GM11168 (cell line): Measurements from ENCODE around the gene CXCR4.

ENCODE experiments used
- in situ Hi-C: fragments of 300-500 bp; cut with MboI; formaldehyde crosslinking; loops from one replicate; pipeline ENCODE4 v1.12.0; 2022; ENCODE audit warnings: low sequenced_read_pairs; ENCODE audit not compliant: unreplicated experiment

Gene CXCR4

DNA sequence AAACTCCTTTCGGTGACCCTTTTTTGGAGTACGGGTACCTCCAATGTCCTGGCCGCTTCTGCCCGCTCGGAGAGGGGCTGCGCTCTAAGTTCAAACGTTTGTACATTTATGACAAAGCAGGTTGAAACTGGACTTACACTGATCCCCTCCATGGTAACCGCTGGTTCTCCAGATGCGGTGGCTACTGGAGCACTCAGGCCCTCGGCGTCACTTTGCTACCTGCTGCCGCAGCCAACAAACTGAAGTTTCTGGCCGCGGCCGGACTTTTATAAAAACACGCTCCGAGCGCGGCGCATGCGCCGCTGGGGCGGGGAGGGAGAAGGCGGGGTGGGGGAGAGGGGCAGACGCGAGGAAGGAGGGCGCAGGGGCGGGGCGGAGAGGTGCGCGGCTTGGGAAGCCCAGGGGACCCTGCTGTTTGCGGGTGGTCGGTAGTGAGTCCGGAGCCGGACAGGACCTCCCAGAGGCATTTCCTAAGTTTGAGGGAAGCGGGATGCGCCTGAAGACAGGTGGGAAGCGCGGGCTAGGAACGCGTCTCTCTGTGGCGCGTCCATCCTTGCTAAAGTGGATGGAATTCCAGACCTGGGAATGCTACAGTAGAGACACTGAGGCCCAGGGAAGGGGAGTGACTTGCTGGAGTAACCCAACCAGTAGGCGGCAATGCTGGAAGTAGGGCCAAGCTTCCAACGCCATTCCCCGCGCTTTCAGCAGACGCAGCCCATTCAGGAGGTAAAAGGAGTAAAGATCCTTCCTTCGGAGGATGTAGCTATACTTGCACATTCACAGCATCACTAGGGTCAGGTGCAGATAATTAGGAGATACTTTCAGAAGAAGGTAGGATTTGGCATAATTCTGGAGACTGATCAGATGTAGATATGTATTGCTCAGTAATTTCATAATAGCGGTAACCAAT is at the start of gene CXCR4:
Gene CXCR4 (minus strand): TSS at position 241 of the 910 bp plus-strand sequence. CDS start 89 bp downstream, at position 152.
- in situ Hi-C loops = loop anchor here (5.0 kb wide), 1 partner anchor 206 kb away; no protein-coding TSS in a partner anchor

DNA sequence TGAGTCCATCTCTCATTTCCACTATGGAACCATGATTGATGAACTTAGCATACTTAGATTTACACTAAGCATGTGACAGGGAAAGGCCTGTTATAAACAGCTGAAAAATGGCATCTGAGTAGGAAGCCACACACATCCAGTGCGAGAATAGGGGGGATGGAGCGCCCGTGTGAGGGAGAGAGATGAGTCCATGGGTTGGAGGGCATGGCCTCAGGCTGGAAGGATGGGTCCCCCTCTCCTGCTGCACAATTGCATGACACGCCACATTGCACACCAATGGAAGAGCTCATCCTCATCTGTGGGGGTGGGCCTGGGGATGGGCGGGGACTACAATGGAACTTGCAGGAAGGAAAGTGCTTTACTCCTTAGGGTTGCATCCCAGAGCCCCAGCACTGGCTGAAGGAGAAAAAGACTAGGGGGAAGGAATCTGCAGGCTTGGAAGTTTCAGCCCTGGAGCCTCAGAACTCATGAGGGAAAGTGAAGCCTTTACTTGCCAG is 46.4 kb upstream of the CXCR4 start:
- in situ Hi-C loops = no loop called here

DNA sequence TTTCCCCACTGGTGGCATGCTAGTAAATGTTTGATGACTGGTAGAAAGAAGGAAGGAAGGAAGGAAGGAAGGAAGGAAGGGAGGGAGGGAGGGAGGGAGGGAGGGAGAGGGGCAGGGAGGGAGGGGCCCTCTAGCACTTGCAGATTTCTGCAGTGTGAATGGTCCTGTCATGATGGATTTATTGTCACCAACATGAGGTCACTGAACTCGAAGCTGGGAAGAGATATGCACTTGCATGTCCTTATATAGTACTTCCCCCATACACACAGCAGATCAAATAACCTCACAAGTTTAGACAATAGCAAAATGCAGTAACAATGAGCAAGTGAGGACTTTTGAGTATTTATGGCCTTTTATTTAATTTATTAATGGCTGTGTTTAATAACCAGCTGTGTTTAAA is 44.5 kb upstream of the CXCR4 start:
- in situ Hi-C loops = no loop called here

DNA sequence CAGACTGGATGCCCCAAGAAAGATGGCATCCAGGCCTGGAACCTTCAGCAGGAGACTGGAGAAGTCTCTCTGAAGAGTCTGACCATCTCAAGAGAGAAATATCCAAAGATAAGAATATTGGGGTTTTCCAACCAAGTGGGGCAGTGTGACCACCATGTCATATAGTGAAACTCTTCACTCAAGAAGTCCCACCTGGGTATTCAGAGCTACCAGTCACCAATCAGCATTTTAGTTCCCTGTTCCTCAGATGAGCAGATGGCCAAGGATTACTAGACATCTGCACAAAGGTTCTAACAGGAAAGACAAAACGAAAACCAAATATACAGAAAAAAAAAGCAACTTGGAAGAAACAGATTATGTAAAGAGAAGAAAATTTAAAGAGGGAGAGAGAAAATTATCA is 38.5 kb upstream of the CXCR4 start:
- in situ Hi-C loops = no loop called here

DNA sequence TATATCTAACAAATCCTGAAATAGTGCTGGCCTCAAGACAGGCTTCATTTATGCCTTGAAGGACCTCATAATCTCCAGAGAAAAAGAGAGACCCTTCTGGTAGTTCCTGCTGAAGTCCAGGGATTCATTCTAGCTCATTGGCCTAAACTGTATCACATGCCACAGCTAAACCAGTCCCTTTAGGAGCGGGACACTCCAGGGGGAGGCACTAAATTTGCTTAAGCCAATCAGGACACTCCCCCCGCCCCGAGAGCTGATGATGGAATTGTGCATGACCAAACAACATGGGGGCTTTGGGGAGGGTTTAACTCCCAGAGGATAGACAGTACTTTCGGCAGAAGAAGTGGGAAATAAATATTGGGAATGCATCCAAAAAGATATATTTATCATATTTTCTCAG is 36.4 kb upstream of the CXCR4 start:
- in situ Hi-C loops = no loop called here

DNA sequence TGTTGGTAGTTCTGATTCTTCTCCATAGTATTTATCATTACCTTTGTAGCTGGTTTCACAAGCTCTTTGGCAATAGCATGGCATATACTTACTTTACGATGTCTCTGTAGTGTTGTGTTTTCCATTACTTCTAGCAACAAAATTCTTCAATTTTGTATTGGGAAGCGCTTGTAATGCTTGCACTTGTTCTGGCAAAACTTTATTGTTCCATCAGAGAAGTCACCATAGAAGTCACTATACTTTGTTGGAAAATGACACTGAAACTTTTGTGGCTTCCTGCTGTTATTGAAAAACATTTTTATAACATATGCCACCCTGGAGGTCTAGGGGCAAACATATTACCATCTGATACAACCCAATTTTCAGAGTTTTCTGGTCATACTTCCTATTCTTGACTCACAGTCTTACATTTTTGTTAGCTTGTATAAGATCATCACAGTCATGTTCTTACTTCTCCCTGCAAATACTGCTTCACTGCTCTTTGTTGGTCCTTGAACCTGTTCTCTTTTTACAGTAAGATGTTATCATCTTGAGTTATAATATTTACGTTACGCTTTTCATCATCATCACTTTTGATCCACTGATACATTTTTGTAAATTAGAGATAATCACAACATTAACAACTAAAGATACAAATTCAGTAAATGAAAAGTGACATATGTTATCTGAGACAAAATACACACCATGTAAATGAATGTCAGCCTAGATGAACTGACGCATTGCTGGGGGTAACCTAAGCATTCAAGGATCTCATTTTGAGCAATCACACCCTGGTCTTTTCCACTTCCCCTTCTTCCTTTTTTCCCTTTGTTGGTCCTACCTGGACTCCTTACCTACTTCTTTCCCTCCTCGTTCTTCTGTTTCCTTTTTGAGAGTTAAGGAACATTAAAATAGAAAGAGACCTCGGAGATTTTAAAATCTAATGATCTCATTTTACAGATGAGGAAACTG is 33.3 kb upstream of the CXCR4 start:
- in situ Hi-C loops = no loop called here

DNA sequence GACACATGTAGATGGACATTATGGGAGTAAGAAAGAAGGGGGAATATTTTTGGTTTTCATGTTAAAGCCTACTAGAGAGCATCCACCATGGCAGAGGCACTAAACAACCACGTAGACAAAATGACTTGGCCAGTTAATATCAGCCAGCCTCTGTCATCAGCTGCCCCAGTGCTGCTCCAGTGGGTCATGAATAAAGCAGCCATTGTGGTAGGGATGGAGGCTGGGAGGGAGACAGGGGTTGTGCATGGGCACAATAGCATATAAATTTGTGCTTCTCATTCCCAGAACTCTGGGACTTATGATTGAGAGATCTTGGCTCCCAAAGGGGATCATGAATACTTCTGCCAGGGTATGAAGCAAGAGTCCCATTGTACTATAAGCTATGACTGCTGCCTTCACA is 31.1 kb upstream of the CXCR4 start:
- in situ Hi-C loops = no loop called here

DNA sequence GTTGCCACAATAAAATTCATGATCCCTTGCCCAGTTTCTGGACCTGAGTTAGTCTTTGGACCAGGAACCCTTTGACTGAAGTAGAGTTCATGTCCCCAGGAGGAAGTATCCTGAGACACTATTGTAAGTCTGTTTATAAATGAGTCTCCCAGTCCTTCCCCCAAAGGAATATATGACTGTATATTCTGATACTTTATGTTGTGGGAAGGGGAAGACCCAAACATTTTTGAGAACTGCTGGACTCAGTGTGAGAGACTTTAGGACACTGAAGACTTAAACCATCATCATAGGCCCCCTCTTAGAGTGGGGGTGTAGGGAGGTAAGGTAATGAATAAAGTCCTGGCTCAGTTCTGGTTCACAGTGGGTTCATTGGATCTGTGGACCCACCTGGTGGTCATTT is 28.6 kb upstream of the CXCR4 start:
- in situ Hi-C loops = no loop called here

DNA sequence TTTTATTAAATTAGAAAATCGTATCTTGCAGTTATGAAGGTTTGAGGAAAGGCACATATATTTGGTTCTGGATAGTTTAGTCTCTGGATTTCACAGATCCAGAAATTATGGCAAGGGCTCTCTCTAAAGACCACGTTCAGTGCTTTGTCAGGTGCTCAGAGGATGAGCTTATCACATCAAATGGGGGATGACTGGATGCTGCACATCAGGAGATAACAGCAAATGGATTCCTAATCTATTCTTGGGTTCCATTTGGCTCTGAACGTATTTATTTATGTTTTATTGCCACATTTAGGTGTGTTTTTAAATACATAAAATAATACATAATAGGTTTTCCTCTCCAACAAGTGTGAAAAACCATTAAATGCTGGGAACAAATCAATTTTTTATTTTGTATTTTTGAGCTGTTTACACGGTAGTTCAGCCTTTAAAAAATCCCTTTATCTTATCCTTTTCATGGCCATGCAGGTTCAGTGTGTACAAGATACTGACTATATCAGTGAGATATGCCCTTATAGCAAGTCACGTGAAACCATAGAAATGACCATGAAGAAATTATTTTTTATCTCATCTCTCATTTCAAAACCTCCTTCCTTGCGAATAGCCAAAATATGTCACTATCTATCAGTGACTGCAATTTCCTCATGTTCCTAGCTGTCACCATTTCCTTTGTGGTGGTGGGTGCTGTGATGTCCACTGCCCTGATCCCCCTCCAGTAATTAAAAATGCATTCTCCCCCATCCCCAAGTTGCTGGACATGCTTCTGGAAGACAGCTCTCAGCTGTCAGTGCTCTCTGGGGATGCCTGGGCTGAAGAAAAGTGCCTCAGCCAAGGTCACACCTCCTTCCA is 25.9 kb upstream of the CXCR4 start:
- in situ Hi-C loops = no loop called here

DNA sequence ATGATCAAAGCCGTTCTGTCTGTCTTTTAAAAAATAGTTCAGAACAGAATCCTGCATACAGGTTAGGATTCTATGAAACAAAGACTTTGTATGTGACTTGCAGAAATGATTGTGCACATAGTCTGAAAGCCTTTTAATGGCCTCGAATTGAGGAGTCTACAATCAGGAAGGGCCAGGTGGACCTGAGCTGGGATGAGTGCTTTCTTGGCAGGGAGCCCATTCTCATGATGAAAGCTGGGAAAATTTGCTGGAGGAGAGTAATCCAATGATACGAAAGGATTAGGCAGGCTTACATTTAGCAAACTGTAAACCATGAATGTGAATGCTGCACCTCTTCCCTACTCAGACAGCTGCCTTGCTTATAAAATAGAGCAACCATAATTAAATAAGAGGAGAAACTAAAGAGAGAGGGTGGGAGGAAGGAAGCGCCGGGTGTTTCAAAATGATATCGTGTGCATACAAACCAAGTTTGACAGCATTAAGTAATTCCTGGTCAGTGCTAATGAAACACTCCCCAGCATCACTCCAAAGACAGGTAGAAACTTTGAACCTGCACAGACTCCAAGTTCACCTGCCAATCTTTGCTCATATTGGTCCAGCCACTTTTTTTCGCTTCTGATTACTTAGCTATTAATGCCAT is 23.7 kb upstream of the CXCR4 start:
- in situ Hi-C loops = no loop called here

DNA sequence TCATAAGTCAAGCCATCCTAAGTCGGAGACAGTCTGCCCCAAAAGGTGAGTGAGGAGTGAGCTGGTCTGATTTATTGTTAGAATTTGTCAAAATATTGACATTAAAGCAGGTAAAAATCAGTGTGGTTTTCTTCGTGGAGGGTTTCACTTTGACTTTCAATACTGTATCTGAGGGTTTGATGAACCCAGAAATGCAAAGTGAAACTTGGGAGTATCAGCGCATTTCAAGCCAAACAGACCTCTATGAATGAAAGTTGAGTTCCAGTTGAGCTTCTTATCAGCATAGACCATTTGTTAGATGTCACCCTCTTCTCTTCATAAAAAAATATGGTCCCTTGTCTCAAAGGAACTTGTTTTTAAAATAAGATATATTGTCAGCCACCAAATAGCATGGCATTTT is 21.7 kb upstream of the CXCR4 start:
- in situ Hi-C loops = no loop called here

DNA sequence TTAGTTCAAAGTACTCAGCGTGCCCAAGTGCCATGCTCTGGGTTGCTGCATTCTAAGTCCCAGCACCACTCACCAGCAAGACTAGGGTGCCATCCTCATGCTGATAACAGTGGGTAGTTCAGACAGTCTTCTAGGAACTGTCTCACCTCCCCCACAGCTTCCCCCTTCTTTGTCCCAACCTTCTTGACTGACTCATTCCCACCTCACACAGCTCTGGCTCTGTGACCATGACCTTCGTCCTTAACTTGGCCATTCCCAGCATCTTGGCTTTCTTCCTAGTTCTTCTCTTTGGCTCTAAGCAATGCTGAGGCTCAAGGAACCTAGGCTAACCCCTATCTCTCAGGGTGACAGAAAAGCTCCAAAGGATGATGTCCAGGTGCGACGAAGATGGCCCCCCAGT is 20.0 kb upstream of the CXCR4 start:
- in situ Hi-C loops = no loop called here

DNA sequence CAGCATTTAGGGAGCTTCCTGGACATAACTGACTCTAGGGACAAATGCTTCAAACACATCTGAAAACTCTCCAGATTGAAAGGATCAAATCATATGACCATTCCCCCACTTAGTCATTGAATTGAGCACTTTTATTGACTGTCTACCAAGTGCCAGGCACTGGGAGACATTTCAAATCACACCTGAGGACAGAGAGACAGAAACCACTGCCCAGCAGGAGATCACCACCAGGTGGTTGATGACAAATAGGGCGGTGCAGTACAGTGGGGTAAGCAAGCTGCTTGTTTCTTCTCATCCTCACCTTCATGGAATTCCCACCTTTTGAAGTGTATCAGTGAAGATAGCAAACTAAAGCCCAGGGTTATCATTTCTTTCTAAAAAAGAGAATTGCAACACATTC is 19.0 kb upstream of the CXCR4 start:
- in situ Hi-C loops = no loop called here

DNA sequence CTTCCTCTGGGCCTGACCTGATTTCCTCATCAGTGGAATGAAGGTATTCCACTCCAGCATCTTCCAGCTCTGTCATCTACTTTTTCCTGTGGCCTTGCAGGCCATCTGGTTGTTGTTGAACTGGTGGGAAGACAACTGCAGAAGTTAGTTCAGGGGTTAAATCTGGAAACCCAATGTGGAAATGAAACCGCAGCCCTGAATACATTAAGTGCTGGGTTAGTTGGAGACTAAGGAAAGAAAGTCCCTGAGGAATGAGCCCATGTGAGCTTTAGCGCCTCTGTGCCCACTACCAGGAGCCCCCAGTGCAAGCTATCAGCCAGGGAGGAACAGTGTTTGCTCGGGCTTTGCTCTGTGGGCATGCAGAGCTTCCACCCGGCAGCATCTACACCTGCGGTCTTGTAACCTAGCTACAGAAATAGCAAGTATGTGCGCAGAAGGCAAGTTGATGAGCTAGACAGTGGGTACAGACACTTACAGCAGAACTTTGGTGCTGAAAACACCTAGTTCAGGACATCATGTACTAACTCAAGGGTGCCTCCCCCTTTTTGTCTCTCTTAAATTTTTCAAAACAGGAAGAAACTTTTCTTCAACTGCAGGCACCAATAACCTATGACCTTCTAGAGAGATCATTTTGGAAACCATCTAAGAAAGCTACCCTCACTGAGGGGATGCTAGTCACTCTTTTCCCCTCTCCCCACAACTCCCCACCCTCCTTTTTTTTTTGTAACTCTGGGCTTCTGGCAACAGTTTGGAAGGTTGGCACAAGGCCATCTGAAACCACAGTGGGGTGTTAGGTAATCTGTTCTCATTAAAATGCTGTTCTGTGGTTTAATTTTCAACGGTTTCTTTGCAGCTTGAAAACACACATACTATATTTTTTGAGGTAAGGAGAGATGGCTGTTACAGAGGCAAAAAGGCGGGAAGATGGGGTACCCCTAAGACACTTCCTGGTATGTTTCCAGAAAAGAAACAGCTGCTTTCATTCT is 18.3 kb upstream of the CXCR4 start:
- in situ Hi-C loops = no loop called here

DNA sequence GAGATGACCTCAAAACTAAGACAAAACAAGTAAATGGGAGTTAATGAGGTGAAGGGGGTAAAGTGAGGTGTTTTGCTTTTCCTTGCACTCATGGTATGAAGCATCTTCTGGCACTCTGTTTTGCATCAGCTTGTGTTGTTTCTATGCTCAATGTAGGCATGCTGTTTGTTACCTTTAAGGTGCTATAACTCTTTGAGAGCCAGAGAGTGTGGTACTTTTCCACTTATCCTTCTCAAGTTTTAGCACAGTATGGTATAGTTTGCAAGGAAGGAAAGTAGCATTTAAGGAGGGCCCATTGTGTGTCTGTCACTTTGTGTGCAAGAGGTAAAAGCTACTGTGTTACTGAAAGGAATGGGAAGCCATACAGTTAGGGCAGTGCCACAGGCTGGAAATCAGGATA is 17.5 kb upstream of the CXCR4 start:
- in situ Hi-C loops = no loop called here

DNA sequence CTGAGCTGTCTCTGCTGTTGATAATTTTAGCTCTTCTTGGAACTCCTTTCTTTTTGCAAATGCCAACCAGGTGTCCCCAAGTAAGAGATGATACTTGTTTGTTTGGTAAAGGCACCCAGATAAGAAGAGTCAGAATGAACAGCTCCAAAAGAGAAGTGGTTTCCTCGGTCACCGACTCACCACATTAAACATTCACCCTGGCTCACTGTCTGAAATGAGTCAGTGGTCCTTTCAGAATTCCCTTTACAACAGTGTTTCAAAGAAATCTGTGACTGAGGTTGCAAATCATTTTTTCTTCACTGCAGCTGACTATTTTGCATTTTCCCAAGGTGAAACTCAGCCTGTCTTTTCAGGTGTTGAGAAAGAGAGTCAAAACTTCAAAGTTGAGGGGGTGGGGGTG is 16.2 kb upstream of the CXCR4 start:
- in situ Hi-C loops = no loop called here

DNA sequence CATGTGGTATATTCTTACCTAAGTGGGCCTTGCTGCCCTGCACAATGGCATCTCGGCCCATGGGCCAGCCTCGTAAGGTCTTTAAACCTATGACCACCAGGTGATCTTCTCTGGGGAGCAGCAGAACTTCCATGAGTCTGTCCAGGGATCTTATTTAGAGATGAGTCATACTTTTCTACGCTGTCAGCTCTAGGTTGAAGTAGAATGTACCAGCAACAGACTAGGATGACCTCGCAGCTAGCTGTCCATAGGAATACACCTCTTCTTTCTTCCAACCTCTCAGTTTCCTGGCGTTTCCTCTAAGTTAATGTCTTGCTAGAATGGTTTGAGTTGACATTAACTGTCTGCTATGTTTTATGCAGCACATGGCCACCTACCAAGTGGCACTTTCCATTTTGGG is 15.6 kb upstream of the CXCR4 start:
- in situ Hi-C loops = no loop called here

DNA sequence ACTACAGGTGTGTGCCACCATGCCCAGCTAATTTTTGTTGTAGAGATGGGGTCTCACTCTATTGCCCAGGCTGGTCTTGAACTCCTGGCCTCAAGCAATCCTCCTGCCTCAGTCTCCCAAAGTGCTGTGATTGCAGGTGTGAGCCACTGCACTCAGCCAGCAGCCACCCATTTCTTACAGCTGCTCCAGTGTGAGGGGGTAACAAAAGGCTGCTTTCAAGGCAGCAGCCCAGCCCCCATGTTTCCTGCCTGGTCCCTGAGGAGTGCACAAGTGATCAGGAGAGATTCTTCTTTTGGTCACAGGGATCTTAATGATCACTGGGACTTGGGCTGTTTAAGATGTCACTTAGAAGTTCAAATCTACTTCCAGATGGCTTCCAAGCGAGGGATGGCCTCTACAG is 15.2 kb upstream of the CXCR4 start:
- in situ Hi-C loops = no loop called here

DNA sequence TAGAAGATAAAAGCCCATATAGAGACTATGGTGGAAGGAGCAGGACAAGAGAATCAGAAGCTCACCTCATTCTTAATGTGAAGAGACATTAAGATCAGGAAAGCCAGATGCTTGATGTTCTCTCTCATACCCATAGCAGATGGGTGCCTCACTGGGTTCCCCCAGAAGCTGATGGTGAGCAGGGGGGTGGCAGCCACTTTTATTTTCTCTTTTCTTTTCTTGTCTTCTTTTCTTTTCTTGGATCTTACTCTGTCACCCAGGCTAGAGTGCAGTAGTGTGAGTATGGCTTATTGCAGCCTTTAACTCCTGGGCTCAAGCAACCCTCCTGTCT is 14.8 kb upstream of the CXCR4 start:
- in situ Hi-C loops = no loop called here
